ENCODE measurements around the gene LRRC7.

LRRC7 gene

DNA sequence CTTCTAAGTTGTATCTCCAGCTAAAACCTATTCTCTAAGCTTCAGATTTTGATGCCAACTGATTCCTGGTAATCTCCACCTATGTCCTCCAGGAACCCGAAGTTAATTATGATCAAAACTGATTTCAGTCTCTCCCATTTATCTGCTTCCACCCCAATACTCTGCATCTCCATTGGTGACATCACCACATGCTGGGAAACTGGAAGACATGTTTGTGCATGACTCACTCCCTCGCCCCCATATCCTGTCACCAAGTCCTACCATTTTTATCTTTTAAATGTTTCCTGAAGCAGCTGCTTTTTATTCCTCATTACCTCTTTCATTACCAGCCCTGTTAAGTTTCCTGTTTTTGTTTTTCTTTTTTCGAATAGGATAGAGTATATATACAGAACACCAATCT, 409.2 kb downstream of the LRRC7 start:
- TF ChIP-seq EZH2 (optimal IDR thresholded peaks at IDR 0.05; ENCODE audit: low read depth, low read length) (no peak), EZH2phosphoT487 (IDR thresholded peaks at IDR 0.05; ENCODE audit: low read length) (no peak)
- TF ChIP-seq, protein P1, sequence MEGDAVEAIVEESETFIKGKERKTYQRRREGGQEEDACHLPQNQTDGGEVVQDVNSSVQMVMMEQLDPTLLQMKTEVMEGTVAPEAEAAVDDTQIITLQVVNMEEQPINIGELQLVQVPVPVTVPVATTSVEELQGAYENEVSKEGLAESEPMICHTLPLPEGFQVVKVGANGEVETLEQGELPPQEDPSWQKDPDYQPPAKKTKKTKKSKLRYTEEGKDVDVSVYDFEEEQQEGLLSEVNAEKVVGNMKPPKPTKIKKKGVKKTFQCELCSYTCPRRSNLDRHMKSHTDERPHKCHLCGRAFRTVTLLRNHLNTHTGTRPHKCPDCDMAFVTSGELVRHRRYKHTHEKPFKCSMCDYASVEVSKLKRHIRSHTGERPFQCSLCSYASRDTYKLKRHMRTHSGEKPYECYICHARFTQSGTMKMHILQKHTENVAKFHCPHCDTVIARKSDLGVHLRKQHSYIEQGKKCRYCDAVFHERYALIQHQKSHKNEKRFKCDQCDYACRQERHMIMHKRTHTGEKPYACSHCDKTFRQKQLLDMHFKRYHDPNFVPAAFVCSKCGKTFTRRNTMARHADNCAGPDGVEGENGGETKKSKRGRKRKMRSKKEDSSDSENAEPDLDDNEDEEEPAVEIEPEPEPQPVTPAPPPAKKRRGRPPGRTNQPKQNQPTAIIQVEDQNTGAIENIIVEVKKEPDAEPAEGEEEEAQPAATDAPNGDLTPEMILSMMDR (IDR thresholded peaks at IDR 0.05; ENCODE audit: low read length): no peak
- Histone ChIP-seq H3K36me3 (replicated peaks; ENCODE audit: insufficient read depth, low read length) (no peaks in the 10 kb centered on the region), H3K9me3 (replicated peaks; ENCODE audit: insufficient read depth, low read length) (no peaks in the 10 kb centered on the region), H3K9me2 (replicated peaks; ENCODE audit: insufficient read depth, low read length) (no peaks in the 10 kb centered on the region), H3K4me1 (ENCODE audit: low read length) (no peaks in the 10 kb centered on the region), H3K9ac (ENCODE audit: low read length) (no peak overlapping the region), H3K27me3 (replicated peaks; ENCODE audit: insufficient read depth, low read length) (no peaks in the 10 kb centered on the region), H4K20me1 (ENCODE audit: insufficient read depth, low read length) (no peaks in the 10 kb centered on the region), H3K4me2 (ENCODE audit: low read depth, low read length) (no peak overlapping the region), H3F3A (ENCODE audit: insufficient read depth, low read length) (no peaks in the 10 kb centered on the region), H3K4me3 (ENCODE audit: low read length) (no peak overlapping the region), H2AFZ (ENCODE audit: low read length) (no peak overlapping the region), H3K27ac (ENCODE audit: low read length) (no peak overlapping the region), H3K79me2 (ENCODE audit: low read length) (no peaks in the 10 kb centered on the region)
- no peak for DNase-seq

- no peak overlapping the region for H3K4me2 ChIP-seq (ENCODE audit: low read depth, low read length)
- H3K36me3 ChIP-seq (replicated peaks; ENCODE audit: insufficient read depth, low read length): no peaks in the 10 kb centered on the region
- H3F3A ChIP-seq (ENCODE audit: insufficient read depth, low read length): no peaks in the 10 kb centered on the region
- no peak overlapping the region for H3K27ac ChIP-seq (ENCODE audit: low read length)
- H3K9ac ChIP-seq (ENCODE audit: low read length): no peak overlapping the region
- no peaks in the 10 kb centered on the region for H3K4me1 ChIP-seq (ENCODE audit: low read length)
- no peaks in the 10 kb centered on the region for H3K9me2 ChIP-seq (replicated peaks; ENCODE audit: insufficient read depth, low read length)
- H2AFZ ChIP-seq (ENCODE audit: low read length): no peak overlapping the region
- no peaks in the 10 kb centered on the region for H4K20me1 ChIP-seq (ENCODE audit: insufficient read depth, low read length)
- no peaks in the 10 kb centered on the region for H3K27me3 ChIP-seq (replicated peaks; ENCODE audit: insufficient read depth, low read length)
- DNase-seq: no peak
- H3K79me2 ChIP-seq (ENCODE audit: low read length): no peaks in the 10 kb centered on the region
- no peak for TF ChIP-seq EZH2phosphoT487 (IDR thresholded peaks at IDR 0.05; ENCODE audit: low read length)
- TF ChIP-seq, protein P1 (IDR thresholded peaks at IDR 0.05; ENCODE audit: low read length): no peak
- no peak for TF ChIP-seq EZH2 (optimal IDR thresholded peaks at IDR 0.05; ENCODE audit: low read depth, low read length)
- no peak overlapping the region for H3K4me3 ChIP-seq (ENCODE audit: low read length)
- H3K9me3 ChIP-seq (replicated peaks; ENCODE audit: insufficient read depth, low read length): no peaks in the 10 kb centered on the region
These were observed 415.3 kb downstream of the LRRC7 start for GRCh38 chr1:69982992-69983391.

GRCh38 chr1:69985376-69985775, 417.7 kb downstream of the LRRC7 start:
- H3K9me2 ChIP-seq (replicated peaks; ENCODE audit: insufficient read depth, low read length): no peaks in the 10 kb centered on the region
- DNase-seq: no peak
- H4K20me1 ChIP-seq (ENCODE audit: insufficient read depth, low read length): no peaks in the 10 kb centered on the region

More at GRCh38 chr1:69985376-69985775, 417.7 kb downstream of the LRRC7 start:
- no peaks in the 10 kb centered on the region for H3K79me2 ChIP-seq (ENCODE audit: low read length)
- no peaks in the 10 kb centered on the region for H3K9me3 ChIP-seq (replicated peaks; ENCODE audit: insufficient read depth, low read length)
- no peaks in the 10 kb centered on the region for H3K27me3 ChIP-seq (replicated peaks; ENCODE audit: insufficient read depth, low read length)
- H3K4me1 ChIP-seq (ENCODE audit: low read length): no peaks in the 10 kb centered on the region
- H3F3A ChIP-seq (ENCODE audit: insufficient read depth, low read length): no peaks in the 10 kb centered on the region
- TF ChIP-seq EZH2phosphoT487 (IDR thresholded peaks at IDR 0.05; ENCODE audit: low read length) (no peak), EZH2 (optimal IDR thresholded peaks at IDR 0.05; ENCODE audit: low read depth, low read length) (no peak)
- TF ChIP-seq, protein P1 (IDR thresholded peaks at IDR 0.05; ENCODE audit: low read length): no peak
- H3K4me3 ChIP-seq (ENCODE audit: low read length): no peak overlapping the region
- no peaks in the 10 kb centered on the region for H3K36me3 ChIP-seq (replicated peaks; ENCODE audit: insufficient read depth, low read length)
- no peak overlapping the region for H3K9ac ChIP-seq (ENCODE audit: low read length)
- H2AFZ ChIP-seq (ENCODE audit: low read length): no peak overlapping the region
- no peak overlapping the region for H3K4me2 ChIP-seq (ENCODE audit: low read depth, low read length)
- no peak overlapping the region for H3K27ac ChIP-seq (ENCODE audit: low read length)
